Activated T-cell treated with anti-CD3 and anti-CD28 coated beads for 48 hours (primary cell): ENCODE results near the gene CDC73.

Experiments
- DNase-seq: peaks from one replicate; pipeline ENCODE4 v3.0.0-alpha.2; 2020; ENCODE audit warnings: low read depth

CDC73 gene

GRCh38 chr1:193121616-193122593 lies at the start of gene CDC73:
TSS of gene CDC73 (plus strand) at chr1:193122031. CDS start at chr1:193122201, 170 bp downstream.
- DNase-seq: peak; percentile 99

GRCh38 chr1:193077991-193078390 lies 43.8 kb upstream of the CDC73 start:
- no peak for DNase-seq

DNA sequence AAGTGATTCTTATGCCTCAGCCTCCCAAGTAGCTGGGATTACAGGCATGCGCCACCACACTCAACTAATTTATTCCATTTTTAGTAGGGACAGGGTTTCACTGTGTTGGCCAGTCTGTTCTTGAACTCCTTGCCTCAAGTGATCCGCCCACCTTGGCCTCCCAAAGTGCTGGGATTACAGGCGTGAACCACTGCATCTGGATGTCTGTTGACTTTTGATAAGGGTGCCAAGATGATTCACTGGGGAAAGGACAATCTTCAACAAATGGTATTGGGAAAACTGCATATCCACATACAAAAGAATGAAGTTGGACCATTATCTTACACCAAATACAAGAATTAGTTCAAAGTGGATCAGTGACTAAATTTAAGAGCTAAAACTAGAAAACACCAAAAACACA lies 42.6 kb upstream of the CDC73 start:
- no peak for DNase-seq

- DNase-seq: no peak
Observed at GRCh38 chr1:193083365-193084088, 38.3 kb upstream of the CDC73 start.

GRCh38 chr1:193085263-193085662 lies 36.6 kb upstream of the CDC73 start:
- no peak for DNase-seq

DNA sequence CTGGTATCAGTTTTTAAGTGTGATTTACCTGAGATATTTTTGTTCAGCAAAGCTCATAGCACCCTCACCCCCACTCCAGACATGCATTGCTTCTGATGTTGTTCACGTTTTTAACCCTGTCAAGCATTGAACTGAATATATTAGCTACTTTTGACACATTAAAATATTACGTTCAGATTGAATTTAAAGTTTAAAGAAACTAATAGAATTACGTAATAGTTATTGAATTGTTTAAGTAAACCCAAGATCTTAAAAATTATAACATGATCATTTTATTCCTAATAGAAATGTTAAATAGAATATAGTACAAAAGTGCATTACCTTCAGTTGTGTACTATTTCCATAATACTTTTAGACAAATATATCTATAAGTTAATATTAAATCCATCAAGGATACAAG lies 35.5 kb upstream of the CDC73 start:
- no peak for DNase-seq

GRCh38 chr1:193087893-193088292 lies 33.9 kb upstream of the CDC73 start:
- DNase-seq: no peak

GRCh38 chr1:193090865-193091264 lies 31.0 kb upstream of the CDC73 start:
- DNase-seq: no peak

- no peak for DNase-seq
Observed at GRCh38 chr1:193094112-193094511, 27.7 kb upstream of the CDC73 start.

DNA sequence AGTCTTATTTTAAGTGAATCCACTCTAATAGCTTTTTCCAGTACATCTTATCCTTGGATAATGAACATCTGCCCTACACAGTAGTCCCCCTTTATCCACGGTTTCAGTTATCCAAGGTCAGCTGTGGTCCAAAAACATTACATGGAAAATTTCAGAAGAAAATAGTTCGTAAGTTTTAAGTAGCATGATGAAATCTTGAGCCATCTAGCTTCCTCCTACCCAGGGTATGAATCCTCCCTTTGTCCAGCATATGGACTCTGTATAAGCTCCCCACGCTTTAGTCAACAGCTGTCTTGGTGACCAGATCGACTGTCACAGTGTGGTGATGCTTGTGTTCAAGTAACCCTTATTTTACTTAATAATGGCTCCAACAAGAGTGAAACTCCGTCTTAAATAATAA lies 19.2 kb upstream of the CDC73 start:
- DNase-seq: no peak

DNA sequence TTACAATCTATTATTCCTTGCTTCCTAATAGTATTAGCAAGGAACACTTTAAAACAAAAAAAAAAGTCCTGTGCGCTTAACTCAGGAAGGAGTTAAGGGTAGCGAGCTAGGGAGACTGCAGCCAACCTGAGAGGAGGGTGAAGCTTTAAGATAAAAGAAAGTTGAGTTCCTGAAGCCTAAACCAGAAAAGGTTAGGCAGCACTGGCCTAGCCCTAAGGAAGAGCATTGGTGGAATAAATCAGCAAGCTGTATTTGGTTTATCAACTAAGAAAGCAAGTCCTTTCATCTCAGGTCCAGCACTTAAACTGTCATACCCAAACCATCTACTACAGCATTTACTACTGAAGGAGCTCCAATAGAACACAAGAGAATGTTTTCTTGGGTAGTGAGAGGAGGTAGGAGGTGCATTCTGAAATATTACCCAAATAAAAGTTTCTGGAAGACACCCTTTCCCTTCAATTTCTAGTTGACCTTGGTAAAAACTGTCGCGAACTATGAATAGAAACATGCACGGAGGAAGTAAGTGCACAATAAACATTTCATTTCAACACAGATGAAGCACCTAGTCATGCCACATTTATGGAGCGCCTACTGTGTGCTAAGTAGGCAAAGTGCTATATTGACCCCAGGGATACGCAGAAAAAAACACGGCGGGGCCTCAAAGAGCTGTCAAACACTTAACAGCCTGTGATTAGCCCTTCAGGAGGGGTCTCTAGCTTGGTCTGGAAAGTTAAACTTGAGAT lies 17.9 kb upstream of the CDC73 start:
- no peak for DNase-seq

DNA sequence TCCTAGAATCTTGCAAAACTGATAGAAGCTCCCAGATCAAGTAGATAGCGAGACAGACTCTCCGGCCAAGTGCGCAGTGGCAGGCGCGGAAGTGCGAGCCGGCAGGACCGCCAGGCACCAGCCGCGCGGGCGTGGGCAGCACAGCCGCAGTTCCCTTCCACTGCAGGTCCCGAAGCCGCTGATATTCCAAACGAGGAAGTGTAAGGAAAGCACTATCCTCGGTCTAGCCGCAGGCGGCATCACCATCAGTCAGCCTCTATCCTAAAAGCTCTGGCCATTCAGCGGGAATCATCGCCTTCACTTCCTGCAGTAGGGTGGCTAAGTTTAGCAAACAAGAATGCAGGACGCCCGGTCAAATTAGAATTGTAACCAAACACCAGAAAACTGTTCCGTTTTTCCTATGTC lies 17.3 kb upstream of the CDC73 start:
- DNase-seq: peak; percentile 28

DNA sequence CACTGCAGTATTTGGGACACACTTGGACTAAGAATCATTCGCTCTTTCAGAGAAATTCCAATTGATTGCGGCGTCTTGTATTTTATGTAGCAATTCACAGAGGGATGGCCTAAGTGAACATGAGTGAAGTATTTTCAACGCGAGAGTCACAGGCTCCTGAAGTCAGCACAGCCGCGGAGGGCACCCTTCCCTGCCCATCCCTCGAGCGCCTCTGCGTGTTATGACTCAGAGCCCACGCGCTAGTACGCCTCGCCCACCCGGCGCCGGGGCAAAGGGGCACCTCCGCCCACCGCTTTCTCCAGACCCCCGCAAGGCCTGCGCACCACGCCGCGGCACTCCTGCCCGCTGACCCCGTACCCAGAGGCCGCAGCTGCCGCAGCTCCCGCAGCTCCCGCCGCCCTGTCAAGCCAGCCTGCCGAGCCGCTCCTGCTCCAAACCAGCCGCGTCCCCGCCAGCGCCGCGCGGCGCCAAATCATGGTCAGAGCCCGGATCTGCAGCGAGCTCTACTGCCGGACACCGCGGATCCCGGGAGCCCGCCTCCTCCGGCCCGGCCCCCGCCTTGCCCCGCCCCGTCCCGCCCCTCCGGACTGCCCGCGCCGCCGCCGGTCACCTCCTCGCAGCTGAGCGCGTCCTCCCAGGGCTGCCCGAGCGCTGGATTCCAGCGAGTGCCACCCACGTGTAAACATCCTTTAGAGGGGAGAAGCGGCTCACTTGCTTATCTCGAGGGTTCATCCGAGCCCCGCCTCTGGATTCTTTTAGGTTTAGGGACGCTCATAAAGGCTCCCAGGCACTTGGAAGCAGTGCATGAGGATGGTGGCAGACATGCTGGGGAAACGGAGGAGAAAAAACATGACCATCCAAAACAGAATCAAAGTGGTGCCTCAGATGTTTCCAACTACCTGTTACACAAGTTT lies 16.7 kb upstream of the CDC73 start, which contains the start of gene GLRX2:
Gene GLRX2 (minus strand): TSS at position 508 of the 914 bp plus-strand sequence. CDS start 32 bp downstream, at position 476.
- DNase-seq: peak; percentile 54

DNA sequence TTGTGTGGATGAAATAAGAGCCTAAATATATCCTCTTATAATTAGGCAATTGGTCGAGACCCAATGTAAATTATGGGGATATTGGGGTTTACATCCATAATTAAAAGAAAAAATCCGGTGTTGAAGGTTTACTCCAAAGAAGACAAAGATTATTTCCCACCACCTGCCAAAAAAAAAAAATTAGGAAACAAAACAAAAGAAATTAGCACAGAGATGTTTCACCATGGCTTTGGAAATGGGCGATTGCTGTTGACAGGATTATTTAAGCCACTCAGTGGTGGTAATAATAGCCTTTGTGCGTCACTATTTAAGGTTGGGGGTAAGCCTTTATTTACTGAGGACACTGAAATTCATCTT lies 16.0 kb upstream of the CDC73 start:
- no peak for DNase-seq

DNA sequence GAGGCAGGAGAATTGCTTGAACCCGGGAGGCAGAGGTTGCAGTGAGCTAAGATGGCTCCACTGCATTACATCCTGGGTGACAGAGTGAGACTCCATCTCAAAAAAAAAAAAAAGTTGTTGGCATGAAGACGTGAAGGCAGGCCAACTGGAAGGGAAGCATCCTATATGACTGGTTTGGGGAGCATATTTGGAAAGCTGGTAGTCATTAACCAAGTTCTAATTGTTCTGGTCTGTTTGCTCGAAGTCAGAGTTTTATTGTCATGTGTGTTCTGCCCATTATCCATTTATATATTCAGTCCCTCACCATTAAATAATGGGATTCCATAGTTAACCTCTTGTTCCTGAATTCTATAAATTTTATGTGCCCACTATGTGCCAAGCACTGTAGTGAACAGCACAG lies 13.4 kb upstream of the CDC73 start:
- no peak for DNase-seq

GRCh38 chr1:193109619-193110018 lies 12.2 kb upstream of the CDC73 start:
- no peak for DNase-seq

DNA sequence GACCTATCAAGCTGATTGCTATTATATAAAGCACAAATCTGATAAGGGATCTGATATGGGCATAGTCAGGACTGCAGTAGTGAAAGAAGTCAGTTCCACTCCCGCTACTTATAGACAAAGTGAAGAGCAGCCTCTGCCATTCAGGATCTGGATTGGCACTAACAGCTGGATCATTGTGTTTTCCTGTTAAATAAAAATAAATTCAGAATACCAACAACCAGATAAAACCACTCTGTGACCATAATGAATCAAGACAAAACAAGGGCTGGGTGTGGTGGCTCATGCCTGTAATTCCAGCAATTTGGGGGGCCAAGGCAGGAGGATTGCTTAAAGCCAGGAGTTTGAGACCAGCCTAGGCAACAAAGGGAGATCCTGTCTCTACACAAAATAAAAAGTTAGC lies 11.6 kb upstream of the CDC73 start:
- no peak for DNase-seq

- DNase-seq: no peak
Observed at GRCh38 chr1:193110864-193111263, 11.0 kb upstream of the CDC73 start.

DNA sequence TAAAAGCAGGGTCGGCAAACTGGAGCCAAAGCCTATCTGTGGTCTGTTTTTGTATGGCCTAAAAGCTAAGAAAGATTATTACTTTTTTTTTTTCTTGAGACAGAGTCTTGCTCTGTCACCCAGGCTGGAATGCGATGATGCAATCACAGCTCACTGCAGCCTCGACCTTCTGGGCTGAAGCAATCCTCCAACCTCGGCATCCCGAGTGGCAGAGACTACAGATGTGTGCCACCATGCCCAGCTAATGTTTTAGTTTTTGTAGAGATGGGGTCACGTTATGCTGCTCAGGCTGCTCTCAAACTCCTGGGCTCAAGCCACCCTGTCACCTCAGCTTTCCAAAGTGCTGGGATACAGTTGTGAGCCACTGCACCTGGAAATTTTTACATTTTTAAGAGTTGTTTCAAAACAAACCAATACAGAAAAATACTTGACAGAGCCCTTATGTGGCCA lies 10.2 kb upstream of the CDC73 start:
- DNase-seq: no peak

DNA sequence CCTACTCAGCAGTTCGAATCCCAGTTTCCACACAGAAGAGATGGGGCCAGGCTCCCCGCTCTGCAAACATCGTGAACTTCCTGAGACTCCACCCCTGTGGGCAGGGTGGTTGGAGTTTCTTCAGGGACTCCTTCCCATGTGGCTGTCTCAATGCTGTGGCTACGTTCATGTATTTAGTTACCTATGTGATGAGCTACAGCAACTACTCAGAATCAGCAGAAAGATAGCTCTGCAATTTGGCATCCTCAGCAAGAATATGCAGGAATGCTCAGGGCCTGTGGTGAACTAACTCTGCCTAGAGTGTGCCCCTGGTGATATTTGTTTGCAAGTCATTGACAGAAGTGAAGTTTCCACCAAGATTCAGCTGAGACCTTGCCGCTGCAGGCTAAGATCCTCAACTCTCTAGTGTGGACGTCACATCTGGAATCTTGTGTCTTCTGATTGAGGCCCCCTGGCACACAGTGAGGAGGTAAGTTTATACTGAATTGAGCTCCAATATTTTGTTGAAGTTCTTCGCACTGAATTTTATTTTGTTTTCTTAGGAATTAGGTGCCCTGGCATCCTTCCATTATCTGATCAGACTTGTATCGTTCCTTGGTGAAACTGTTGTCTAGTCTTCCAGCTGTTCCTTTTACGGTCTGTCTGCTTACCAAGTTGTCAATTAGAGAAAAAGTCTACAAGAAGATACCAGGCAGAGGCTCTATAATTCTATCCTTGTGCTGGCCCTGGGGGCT lies 8.4 kb upstream of the CDC73 start:
- DNase-seq: no peak

GRCh38 chr1:193113992-193114332 lies 7.9 kb upstream of the CDC73 start:
- no peak for DNase-seq
